Body of pancreas (tissue), 4 donors: ENCODE results near the gene PRSS38. TPM values are rescaled to one million over a fixed set of nuclear protein-coding genes. Genes with fewer than 3 reads are reported as not detected.

Source experiments
- ATAC-seq: fragments of 150-250 bp; one replicate; pipeline ENCODE4 v1.9.1; 2016
- DNase-seq, 4 donors: peaks; one replicate each; pipeline ENCODE4 v3.0.0-alpha.2; 2019
- H3K27ac ChIP-seq, 4 donors: fragments of 200-600 bp; sonication (generic); 1 replicate in 3 of 4; 2 replicates in 1 of 4; pipeline versions ENCODE4 v1.5.1 to v1.6.1; 2016 to 2019; ENCODE audit warnings: mild to moderate bottlenecking in 1 of 4, mixed read lengths in 1 of 4, moderate library complexity in 1 of 4
- H3K27me3 ChIP-seq, 2 donors: fragments of 200-600 bp; sonication (generic); one replicate each; pipeline ENCODE4 v1.6.0; 2016; ENCODE audit warnings: mild to moderate bottlenecking in 1 of 2
- H3K36me3 ChIP-seq, 2 donors: fragments of 200-600 bp; sonication (generic); replicated peaks in 1 of 2; 2 replicates each; pipeline ENCODE4 v1.5.1; 2016; ENCODE audit warnings: low read depth in 2 of 2; ENCODE audit not compliant: insufficient read depth in 1 of 2
- H3K4me1 ChIP-seq: fragments of 200-600 bp; sonication (generic); one replicate; pipeline ENCODE4 v1.6.0; 2016
- H3K4me3 ChIP-seq, 2 donors: fragments of 200-600 bp; sonication (generic); 1 replicate in 1 of 2; 2 replicates in 1 of 2; pipeline ENCODE4 v1.5.1; 2016 to 2019
- H3K9me3 ChIP-seq, 3 donors: fragments of 200-600 bp; sonication (generic); 1 replicate in 2 of 3; 2 replicates in 1 of 3; pipeline ENCODE4 v1.5.1; 2016
- CTCF ChIP-seq, 7 experiments: fragments of 450-650 bp in 4 of 7; fragments of 200-600 bp in 3 of 7; sonication (generic) in 3 of 7; IDR thresholded peaks; one replicate each; pipeline ENCODE4 v1.5.1; 2016 to 2019; ENCODE audit warnings: antibody characterized with exemption in 7 of 7
- POLR2A ChIP-seq, 3 donors: fragments of 450-650 bp; IDR thresholded peaks; one replicate each; pipeline ENCODE4 v1.6.1; 2016; ENCODE audit warnings: antibody characterized with exemption in 3 of 3, mild to moderate bottlenecking in 2 of 3
- WGBS, 2 donors: methylation state at CpG; one replicate each; pipeline ENCODE4 v1.1.5; 2017; 5-methylcytosine and 5-hydroxymethylcytosine counted together
- intact Hi-C: fragments of 100-400 bp; cut with DNase I; formaldehyde crosslinking; loops from one replicate; pipeline ENCODE4 v1.15.1; 2023
- total RNA-seq, 2 donors: library from RNA; depleted of rRNA; stranded (reverse); fragments of >200 nt; gene quantifications; one replicate each; pipeline ENCODE4 v1.1.0, GENCODE V29; 2016

Gene PRSS38
- total RNA-seq, 2 donors from 2014 or later: not detected

GRCh38 chr1:227796359-227796915, 19.0 kb upstream of the PRSS38 start:
- Histone ChIP-seq H3K4me1 (no peaks in the 10 kb centered on the region), H3K4me3 (no peak overlapping the region), H3K36me3 (no peaks in the 10 kb centered on the region), H3K27me3 (no peaks in the 10 kb centered on the region), H3K9me3 (no peaks in the 10 kb centered on the region), H3K27ac (no peak overlapping the region)
- intact Hi-C loops: no loop called here
- DNase-seq (no peak), ATAC-seq (no peak)
- WGBS, 2 donors: 77% methylated on average over 4 of the region's 5 CpGs; no CpG with 5 or more reads in 1 of the 2 donors
- no peak for TF ChIP-seq CTCF (IDR thresholded peaks at IDR 0.05)
- TF ChIP-seq POLR2A (IDR thresholded peaks at IDR 0.05): no peak

- Histone ChIP-seq H3K4me3 (no peak overlapping the region), H3K9me3 (no peaks in the 10 kb centered on the region), H3K27ac (no peak overlapping the region), H3K27me3 (no peaks in the 10 kb centered on the region), H3K36me3 (no peaks in the 10 kb centered on the region), H3K4me1 (no peaks in the 10 kb centered on the region)
- intact Hi-C loops: no loop called here
- ATAC-seq (no peak), DNase-seq (no peak)
- no peak for TF ChIP-seq CTCF (IDR thresholded peaks at IDR 0.05)
- no peak for TF ChIP-seq POLR2A (IDR thresholded peaks at IDR 0.05)
- WGBS, 2 donors: 63 to 73% methylated on average over 3 of the region's 3 CpGs
Observed at GRCh38 chr1:227797144-227797543, 18.3 kb upstream of the PRSS38 start.

- no peaks in the 10 kb centered on the region for H3K4me1 ChIP-seq
- DNase-seq (no peak), ATAC-seq (no peak)
- TF ChIP-seq CTCF (IDR thresholded peaks at IDR 0.05): no peak
- TF ChIP-seq POLR2A (IDR thresholded peaks at IDR 0.05): no peak
- intact Hi-C loops: no loop called here
- 69 to 79% methylated on average over 3 of the region's 3 CpGs for WGBS, 2 donors
- H3K4me3 ChIP-seq: no peak overlapping the region
- no peaks in the 10 kb centered on the region for H3K36me3 ChIP-seq
- H3K9me3 ChIP-seq: no peaks in the 10 kb centered on the region
- H3K27ac ChIP-seq: no peak overlapping the region
- no peaks in the 10 kb centered on the region for H3K27me3 ChIP-seq
Observed at GRCh38 chr1:227797625-227798024, 17.9 kb upstream of the PRSS38 start.

- no peak for DNase-seq
- H3K36me3 ChIP-seq: no peaks in the 10 kb centered on the region
- WGBS, 2 donors: 68 to 78% methylated on average over 12 to 16 of the region's 16 CpGs
- TF ChIP-seq CTCF (IDR thresholded peaks at IDR 0.05) (no peak), POLR2A (IDR thresholded peaks at IDR 0.05) (no peak)
- intact Hi-C loops: no loop called here
- H3K27me3 ChIP-seq: no peaks in the 10 kb centered on the region
- no peak overlapping the region for H3K27ac ChIP-seq
- H3K9me3 ChIP-seq: no peaks in the 10 kb centered on the region
- ATAC-seq: no peak
- H3K4me3 ChIP-seq: no peak overlapping the region
- H3K4me1 ChIP-seq: no peaks in the 10 kb centered on the region
Observed at GRCh38 chr1:227798078-227798802, 17.2 kb upstream of the PRSS38 start.

- Histone ChIP-seq H3K4me1 (no peaks in the 10 kb centered on the region), H3K27ac (no peak overlapping the region), H3K36me3 (no peaks in the 10 kb centered on the region), H3K4me3 (no peak overlapping the region), H3K9me3 (no peaks in the 10 kb centered on the region), H3K27me3 (no peaks in the 10 kb centered on the region)
- WGBS, 2 donors: 80 to 84% methylated on average over 1 of the region's 1 CpG
- no peak for TF ChIP-seq CTCF (IDR thresholded peaks at IDR 0.05)
- TF ChIP-seq POLR2A (IDR thresholded peaks at IDR 0.05): no peak
- no peak for ATAC-seq
- intact Hi-C loops: no loop called here
- no peak for DNase-seq
Observed at GRCh38 chr1:227799756-227800155, 15.7 kb upstream of the PRSS38 start.
